C4-2B (cell line): ENCODE results near the gene HMBS.
A peak's percentile ranks its signal among the peaks of the same experiment; 100 is the strongest.

Experiments
- ZFX ChIP-seq: fragments of 450-650 bp; IDR thresholded peaks from 2 replicates; pipeline ENCODE4 v1.6.1; 2017
- TF ChIP-seq, protein P1 (sequence below): fragments of 450-650 bp; conservative IDR thresholded peaks from 2 replicates; pipeline ENCODE4 v1.5.1; 2017; ENCODE audit warnings: mild to moderate bottlenecking

DNA sequence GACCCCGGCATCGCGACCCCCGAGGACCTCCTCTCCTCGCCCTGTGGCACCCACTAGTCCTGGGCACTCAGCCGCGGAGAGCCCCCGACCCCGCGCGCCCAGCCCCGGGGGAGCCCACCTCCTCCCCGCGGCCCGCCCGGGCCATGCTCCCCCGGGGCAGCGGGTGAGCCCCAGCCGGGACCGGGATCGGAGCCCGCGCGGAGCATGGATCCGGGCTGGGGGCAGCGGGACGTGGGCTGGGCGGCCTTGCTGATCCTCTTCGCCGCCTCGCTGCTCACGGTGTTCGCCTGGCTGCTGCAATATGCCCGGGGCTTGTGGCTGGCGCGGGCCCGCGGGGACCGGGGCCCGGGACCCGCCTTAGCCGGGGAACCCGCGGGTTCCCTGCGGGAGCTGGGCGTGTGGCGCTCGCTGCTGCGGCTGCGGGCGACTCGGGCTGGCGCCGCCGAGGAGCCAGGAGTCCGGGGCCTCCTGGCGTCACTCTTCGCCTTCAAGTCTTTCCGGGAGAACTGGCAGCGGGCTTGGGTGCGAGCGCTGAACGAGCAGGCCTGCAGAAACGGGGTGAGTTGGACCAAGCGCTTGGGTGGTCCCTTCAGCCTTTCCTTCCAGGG is 23.0 kb downstream of the HMBS start:
- TF ChIP-seq, protein P1, sequence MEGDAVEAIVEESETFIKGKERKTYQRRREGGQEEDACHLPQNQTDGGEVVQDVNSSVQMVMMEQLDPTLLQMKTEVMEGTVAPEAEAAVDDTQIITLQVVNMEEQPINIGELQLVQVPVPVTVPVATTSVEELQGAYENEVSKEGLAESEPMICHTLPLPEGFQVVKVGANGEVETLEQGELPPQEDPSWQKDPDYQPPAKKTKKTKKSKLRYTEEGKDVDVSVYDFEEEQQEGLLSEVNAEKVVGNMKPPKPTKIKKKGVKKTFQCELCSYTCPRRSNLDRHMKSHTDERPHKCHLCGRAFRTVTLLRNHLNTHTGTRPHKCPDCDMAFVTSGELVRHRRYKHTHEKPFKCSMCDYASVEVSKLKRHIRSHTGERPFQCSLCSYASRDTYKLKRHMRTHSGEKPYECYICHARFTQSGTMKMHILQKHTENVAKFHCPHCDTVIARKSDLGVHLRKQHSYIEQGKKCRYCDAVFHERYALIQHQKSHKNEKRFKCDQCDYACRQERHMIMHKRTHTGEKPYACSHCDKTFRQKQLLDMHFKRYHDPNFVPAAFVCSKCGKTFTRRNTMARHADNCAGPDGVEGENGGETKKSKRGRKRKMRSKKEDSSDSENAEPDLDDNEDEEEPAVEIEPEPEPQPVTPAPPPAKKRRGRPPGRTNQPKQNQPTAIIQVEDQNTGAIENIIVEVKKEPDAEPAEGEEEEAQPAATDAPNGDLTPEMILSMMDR, result no peak
- peak; percentile 69; the same call in 1 of the 2 replicates for TF ChIP-seq ZFX
